ENCODE data around the gene PITPNM3. TPM values are rescaled to one million over a fixed set of nuclear protein-coding genes. Genes with fewer than 3 reads are reported as not detected.

PITPNM3 gene
- total RNA-seq, 2 experiments from 2014 or later, result 0.37 to 0.76 TPM

DNA sequence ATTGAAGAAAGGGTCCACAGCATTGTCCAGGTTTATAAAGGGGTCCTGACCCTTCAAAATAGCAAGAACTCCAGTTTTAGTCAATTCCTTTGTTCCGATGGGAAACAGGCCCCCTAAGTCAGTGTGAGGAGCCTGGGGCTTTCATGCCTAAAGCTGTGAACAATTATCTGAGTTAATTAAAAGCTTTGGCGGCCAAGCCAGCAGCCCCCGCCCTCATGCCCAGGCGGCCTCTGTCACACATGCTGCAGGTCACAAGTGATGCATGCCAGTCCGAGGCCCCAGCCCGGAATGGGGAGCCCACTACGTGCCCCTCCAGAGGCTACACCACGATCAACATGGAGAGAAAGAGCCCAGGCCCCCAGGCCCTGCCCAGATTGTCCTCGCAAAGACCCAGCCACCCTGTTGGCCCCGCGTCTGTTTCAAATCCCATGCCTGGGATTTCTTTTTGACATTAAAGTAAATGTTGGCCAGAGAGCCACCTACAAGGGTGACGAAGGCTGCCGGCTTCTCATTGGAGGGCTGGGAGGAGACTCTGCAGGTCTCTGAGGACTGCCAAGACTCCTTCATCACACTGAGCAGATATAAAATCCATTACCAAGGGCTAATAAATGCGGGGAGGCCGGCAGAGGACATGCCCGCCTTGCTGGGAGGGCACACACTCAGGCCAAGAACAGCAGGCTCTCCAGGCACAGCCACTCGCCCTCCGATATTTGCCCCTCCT is 14.5 kb upstream of the PITPNM3 start:
- Mint-ChIP-seq H3K36me3 (no peaks in the 10 kb centered on the region), H3K27me3 (no peaks in the 10 kb centered on the region), H3K27ac (no peak overlapping the region), H3K4me3 (no peak overlapping the region), H3K4me1 (peaks cover 11% of the 10 kb centered on the region), H3K9me3 (ENCODE audit: low read depth) (no peaks in the 10 kb centered on the region)
- DNase-seq (no peak), ATAC-seq (no peak)
- CTCF ChIA-PET, result no interaction called here

DNA sequence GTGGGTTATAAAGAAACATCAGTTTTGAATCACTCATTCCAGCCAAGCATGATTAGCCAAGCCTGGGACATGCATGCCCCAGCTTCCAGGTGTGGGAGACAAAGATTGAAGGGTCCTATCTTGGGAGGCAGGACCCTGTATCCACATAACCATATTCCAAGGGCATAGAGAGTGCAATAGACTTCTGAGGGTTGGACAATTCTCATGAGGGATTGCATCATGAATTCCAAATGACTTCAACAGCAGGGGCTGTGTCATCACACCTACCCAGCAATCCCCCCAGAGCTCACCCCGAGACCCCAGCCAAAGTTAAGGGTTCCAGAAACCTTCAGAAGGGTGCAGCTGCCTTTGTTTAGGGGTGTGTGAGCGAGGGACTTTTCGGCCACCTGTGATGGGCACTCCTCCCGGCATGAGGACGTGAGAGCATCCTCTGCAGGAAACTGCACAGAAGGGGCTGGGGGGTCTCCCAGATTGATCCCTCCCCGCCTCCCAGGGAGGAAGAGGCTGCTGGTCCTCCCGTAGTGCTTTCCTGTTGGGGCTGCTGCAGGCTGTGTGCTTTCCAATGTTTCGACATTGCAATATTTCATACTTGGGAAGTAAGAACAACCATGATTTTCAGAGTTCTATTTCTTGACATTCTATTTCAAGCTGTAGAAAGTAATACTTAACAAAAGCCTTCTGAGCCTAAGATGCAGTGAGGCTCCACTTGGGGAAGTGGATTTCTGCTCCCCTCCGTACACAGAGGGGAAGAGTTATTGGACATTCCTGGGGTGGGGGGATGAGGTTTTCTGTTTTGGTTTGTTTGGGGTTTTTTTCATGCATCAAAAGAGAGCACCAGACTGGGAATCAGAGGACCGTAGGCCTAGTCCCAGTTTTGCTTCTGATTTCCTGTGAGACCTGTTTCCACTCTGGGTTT is 13.3 kb upstream of the PITPNM3 start:
- H3K4me3 Mint-ChIP-seq, result no peak overlapping the region
- no peaks in the 10 kb centered on the region for H3K27me3 Mint-ChIP-seq
- DNase-seq (no peak), ATAC-seq (no peak)
- H3K4me1 Mint-ChIP-seq, result no peaks in the 10 kb centered on the region
- no peak overlapping the region for H3K27ac Mint-ChIP-seq
- H3K9me3 Mint-ChIP-seq (ENCODE audit: low read depth), result no peaks in the 10 kb centered on the region
- CTCF ChIA-PET, result no interaction called here
- H3K36me3 Mint-ChIP-seq, result no peaks in the 10 kb centered on the region

DNA sequence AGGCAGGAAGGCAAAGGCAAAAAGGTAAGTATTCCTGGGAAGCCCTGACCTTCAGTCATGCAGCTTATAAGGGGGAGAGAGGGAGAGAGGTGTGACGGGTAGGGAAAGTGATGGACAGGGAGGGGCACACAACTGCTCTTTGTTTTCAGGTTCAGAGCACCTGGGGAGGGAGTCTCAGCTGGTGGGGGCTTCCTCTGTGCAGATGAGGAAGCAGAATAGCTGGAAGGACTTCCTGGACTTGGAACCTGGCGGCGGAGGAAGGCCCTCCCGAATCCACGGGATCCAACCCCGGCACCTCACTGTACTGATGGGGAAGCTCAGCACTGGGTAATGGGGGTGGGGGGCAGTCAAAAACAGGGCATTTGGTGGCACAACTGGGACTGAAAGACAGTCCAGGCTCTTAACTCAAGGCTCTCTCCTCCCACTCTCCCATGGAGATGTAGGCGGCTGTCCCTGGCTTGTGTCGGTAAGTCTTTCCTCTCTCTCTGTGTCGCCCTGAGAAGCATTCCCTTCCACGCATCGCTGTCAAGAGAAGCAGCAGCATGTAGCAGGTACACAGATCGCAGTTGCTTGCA is 11.9 kb upstream of the PITPNM3 start:
- CTCF ChIA-PET, result no interaction called here
- Mint-ChIP-seq H3K27me3 (peaks cover 2% of the 10 kb centered on the region), H3K9me3 (ENCODE audit: low read depth) (no peaks in the 10 kb centered on the region), H3K27ac (no peak overlapping the region), H3K36me3 (no peaks in the 10 kb centered on the region), H3K4me1 (no peaks in the 10 kb centered on the region), H3K4me3 (no peak overlapping the region)
- DNase-seq, result no peak
- no peak for ATAC-seq

DNA sequence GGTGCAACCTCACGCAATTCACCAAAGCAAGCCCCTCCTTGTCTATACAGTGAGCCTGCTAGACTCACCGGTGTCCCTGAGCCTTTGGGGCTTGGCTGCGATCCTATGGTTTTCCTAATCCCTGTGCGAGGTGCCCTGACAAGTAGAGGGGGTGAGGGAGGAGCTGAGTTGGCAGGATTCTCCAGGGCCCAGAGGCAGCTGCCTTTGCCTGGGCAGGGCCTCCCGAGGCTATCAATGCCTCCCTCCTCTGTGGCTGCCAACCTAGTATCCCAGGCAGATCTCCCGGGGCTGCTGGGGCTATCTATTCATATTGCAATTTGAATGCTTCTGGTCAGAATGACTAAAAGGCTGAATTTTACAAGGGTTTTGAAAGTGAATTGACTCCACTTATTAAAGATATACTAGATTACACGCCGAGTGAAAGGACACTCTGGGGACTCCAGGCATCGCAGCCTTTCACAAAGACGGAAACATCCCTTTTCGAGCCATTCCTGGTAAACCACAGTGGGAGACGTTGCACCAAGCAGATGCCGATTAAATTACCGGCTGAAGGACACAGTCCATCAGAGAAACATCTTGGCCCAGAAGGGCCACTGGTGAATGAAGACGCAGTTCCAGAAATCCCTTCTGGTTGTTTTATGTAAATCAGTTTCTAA is 11.3 kb upstream of the PITPNM3 start:
- CTCF ChIA-PET, result no interaction called here
- peaks cover 2% of the 10 kb centered on the region for H3K27me3 Mint-ChIP-seq
- no peak overlapping the region for H3K4me3 Mint-ChIP-seq
- H3K36me3 Mint-ChIP-seq, result no peaks in the 10 kb centered on the region
- H3K9me3 Mint-ChIP-seq (ENCODE audit: low read depth), result no peaks in the 10 kb centered on the region
- H3K27ac Mint-ChIP-seq, result no peak overlapping the region
- ATAC-seq (no peak), DNase-seq (no peak)
- no peaks in the 10 kb centered on the region for H3K4me1 Mint-ChIP-seq

DNA sequence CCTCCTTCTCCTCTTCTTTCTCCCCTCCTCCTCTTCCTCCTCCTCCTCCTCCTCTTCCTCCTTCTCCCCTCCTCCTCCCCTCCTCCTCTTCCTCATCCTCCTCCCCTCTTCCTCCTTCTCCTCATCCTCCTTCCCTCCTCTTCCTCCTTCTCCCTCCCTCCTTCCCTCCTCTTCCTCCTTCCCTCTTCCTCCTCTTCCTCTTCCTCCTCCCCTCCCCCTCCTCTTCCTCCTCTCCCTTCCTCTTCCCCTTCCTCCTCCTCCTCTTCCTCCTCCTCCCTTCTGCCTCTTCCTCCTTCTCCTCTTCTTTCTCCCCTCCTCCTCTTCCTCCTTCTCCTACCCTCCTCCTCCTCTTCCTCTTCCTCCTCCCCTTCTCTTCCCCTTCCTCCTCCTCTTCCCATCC is 5.1 kb upstream of the PITPNM3 start:
- no peak overlapping the region for H3K4me3 Mint-ChIP-seq
- no peaks in the 10 kb centered on the region for H3K4me1 Mint-ChIP-seq
- no peak overlapping the region for H3K27ac Mint-ChIP-seq
- no peak for ATAC-seq
- no peak for DNase-seq
- peaks cover 29% of the 10 kb centered on the region for H3K27me3 Mint-ChIP-seq
- H3K9me3 Mint-ChIP-seq (ENCODE audit: low read depth), result no peaks in the 10 kb centered on the region
- CTCF ChIA-PET, result no interaction called here
- H3K36me3 Mint-ChIP-seq, result no peaks in the 10 kb centered on the region

DNA sequence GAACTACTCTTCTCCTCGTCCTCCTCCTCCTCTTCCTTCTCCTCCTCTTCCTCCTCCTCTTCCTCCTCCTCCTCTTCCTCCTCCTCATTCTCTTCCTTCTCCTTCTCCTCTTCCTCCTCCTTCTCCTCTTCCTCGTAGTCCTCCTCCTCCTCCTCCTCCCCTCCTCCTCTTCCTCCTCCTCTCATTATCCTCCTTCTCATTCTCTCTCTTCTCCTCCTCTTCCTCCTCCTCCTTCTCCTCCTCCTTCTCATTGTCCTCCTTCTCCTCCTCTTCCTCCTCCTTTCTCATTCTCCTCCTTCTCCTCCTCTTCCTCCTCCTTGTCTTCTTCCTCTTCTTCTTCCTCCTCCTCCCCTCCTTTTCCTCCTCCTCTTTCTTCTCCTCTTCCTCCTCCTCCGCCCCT is 4.1 kb upstream of the PITPNM3 start:
- Mint-ChIP-seq H3K27ac (no peak overlapping the region), H3K4me1 (peaks cover under 1% of the 10 kb centered on the region), H3K36me3 (no peaks in the 10 kb centered on the region), H3K4me3 (no peak overlapping the region), H3K27me3 (peaks cover 30% of the 10 kb centered on the region), H3K9me3 (ENCODE audit: low read depth) (no peaks in the 10 kb centered on the region)
- CTCF ChIA-PET, result interaction anchor here (1.0 kb wide), 1 partner anchor 89 kb away, joined by 3 read pairs; no protein-coding TSS in a partner anchor
- ATAC-seq (no peak), DNase-seq (no peak)

DNA sequence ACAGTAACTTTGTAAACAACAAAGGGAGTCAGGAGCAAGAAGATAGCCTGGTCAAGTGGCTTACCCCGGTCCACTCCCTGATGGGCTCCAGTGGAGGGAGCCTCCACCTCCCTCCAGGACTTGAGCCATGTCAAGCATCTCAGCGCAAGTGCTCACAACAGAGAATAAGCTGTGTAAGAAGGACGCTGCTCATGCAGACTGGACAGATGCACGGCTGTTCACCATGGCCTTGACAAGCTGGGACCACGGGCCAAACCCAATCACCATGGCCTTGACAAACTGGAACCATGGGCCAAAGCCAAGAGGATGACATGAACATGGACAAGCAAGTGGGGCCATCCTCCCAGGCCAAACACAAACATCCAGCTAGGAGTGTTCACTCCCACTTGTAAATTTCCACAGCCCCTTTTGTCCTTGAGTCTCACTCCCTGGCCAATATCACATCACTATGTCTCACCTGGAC is 3.4 kb upstream of the PITPNM3 start:
- H3K36me3 Mint-ChIP-seq, result no peaks in the 10 kb centered on the region
- no peak for ATAC-seq
- peaks cover 4% of the 10 kb centered on the region for H3K4me1 Mint-ChIP-seq
- H3K4me3 Mint-ChIP-seq, result no peak overlapping the region
- no peaks in the 10 kb centered on the region for H3K9me3 Mint-ChIP-seq (ENCODE audit: low read depth)
- CTCF ChIA-PET, result interaction anchor here (1.0 kb wide), 2 partner anchors 88 to 105 kb away, joined by 3 read pairs; no protein-coding TSS in a partner anchor
- no peak overlapping the region for H3K27ac Mint-ChIP-seq
- peaks cover 37% of the 10 kb centered on the region for H3K27me3 Mint-ChIP-seq
- DNase-seq, result no peak

DNA sequence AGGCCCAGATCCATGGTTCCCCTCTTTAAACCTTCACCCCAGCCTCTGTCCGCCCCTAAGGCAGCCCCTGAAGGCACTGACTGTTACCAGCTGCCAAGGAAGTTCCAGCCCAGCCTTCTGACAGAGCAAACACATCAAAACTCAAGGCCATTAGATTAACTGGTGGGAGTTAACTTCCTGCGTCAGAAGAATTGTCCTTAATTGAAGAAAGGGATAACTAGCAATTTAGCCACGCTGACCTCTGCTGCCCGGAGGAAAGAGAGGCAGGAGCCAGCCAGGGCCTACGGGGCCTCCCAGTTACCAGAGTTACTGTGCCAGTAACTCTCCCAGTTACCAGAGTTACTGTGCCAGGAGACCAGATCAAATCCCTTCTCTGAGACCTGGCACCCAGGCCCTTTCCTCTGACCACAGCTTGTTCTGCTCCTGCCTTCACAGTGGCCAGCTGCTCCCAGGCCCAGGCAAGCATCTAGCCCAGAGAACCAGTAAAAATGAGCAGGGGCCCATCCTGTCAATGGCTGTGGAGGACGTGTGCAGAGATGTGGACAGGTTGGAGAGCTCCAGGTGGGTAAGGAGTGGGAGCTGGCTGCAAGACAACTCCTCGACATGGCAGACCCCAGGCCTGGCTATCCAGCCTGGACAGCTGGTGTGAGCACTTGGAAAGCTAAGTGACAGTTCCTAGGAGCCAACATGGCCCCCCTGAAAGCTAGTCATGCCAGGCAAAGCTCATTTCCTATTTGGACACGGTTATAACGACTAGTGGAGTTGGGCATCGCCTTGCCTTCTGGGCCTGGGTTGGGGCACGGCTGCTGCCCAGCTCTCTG is 2.8 kb upstream of the PITPNM3 start:
- no peak for DNase-seq
- Mint-ChIP-seq H3K4me3 (no peak overlapping the region), H3K36me3 (no peaks in the 10 kb centered on the region), H3K27me3 (peaks cover 44% of the 10 kb centered on the region), H3K27ac (no peak overlapping the region), H3K9me3 (ENCODE audit: low read depth) (no peaks in the 10 kb centered on the region), H3K4me1 (peaks cover 4% of the 10 kb centered on the region)
- CTCF ChIA-PET, result interaction anchor here (1.0 kb wide), 1 partner anchor 104 kb away, joined by 3 read pairs; no protein-coding TSS in a partner anchor
- no peak for ATAC-seq

DNA sequence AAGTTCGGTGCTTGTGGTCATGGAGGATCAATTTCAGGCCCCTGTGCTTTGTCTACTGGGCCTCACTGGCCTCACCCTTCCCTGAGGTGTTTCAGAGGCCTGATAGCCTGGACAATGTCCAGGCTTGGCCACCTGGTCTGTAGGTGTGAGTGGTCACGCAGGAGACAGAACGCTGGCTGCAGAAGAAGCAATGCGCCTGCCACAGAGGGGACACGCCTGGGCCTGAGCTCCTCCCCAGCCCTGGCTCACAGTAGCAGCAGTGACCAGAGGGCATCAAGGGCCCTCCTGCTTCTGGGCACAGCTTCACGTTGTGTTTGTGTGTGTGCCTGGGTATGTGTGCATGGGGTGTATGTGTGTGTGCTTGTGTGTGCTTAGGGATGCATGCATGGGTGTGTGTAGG is 1.9 kb upstream of the PITPNM3 start:
- Mint-ChIP-seq H3K27me3 (peaks cover 50% of the 10 kb centered on the region), H3K9me3 (ENCODE audit: low read depth) (no peaks in the 10 kb centered on the region), H3K27ac (no peak overlapping the region), H3K4me1 (peaks cover 4% of the 10 kb centered on the region), H3K36me3 (no peaks in the 10 kb centered on the region), H3K4me3 (no peak overlapping the region)
- DNase-seq (no peak), ATAC-seq (no peak)
- CTCF ChIA-PET, result no interaction called here

DNA sequence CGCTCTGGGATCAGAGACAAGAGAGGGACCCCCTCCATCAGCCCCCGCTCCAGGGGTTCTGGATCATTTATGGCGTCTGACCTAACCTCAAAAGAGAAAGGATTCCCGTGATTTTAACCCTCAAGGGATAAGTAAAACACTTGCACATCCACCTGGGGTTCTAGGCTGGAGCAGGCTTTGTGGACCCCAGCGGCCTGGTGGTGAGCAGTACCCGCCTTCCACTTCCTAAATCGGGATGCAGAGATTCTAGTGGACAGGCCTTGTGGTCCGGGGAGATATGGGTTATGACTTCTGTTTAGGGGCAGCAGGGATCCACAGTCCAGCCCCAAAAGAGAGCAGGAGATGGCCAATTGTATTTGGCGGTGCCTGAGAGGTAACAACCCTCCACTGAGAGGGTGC is 684 bp upstream of the PITPNM3 start:
- Mint-ChIP-seq H3K4me3 (no peak overlapping the region), H3K27me3 (peaks cover 55% of the 10 kb centered on the region), H3K36me3 (no peaks in the 10 kb centered on the region), H3K4me1 (peaks cover 4% of the 10 kb centered on the region), H3K27ac (no peak overlapping the region), H3K9me3 (ENCODE audit: low read depth) (no peaks in the 10 kb centered on the region)
- no peak for ATAC-seq
- no peak for DNase-seq
- CTCF ChIA-PET, result no interaction called here

DNA sequence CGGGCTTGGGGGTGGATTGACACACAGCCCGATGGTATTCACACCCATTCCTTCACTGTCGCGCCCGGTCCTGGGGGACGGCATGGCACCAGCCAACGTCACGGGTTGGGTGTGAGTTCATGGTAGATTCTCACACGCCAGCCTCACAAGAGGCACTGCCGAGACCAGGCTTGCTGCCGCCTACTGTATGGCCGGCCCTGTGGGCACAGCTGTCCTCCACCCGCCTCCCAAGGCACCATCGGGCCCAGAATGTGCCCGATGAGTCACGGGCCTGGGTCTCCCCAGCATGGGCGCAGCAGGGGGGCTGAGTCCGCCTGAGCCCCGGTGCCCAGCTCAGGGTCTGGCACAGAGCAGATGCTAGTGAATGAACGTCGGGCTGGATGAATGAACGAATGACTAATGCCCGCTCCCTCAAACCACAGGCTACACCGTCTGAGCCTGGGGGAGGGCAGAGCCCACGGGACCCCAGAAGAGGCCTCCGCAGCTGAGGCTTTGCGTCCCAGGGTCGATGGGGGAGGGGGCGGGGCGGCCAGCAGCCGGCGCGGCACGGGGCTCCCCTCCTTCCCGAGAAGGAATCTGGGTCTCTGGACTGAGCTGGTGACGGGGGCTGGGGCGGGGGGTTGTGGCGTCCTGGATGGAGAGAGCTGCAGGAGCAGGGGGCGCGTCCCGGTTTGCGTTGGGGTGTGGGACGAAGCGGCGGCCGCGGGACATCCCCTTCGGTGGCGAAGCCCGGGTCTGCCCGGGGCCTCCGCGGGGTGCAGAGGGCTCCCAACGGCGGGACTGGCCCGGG is 829 bp downstream of the PITPNM3 start:
- H3K9me3 Mint-ChIP-seq (ENCODE audit: low read depth), result no peaks in the 10 kb centered on the region
- H3K27me3 Mint-ChIP-seq, result peaks cover 54% of the 10 kb centered on the region
- ATAC-seq, result no peak
- peaks cover 4% of the 10 kb centered on the region for H3K4me1 Mint-ChIP-seq
- H3K27ac Mint-ChIP-seq, result no peak overlapping the region
- no peak for DNase-seq
- no peak overlapping the region for H3K4me3 Mint-ChIP-seq
- H3K36me3 Mint-ChIP-seq, result no peaks in the 10 kb centered on the region
- CTCF ChIA-PET, result no interaction called here

DNA sequence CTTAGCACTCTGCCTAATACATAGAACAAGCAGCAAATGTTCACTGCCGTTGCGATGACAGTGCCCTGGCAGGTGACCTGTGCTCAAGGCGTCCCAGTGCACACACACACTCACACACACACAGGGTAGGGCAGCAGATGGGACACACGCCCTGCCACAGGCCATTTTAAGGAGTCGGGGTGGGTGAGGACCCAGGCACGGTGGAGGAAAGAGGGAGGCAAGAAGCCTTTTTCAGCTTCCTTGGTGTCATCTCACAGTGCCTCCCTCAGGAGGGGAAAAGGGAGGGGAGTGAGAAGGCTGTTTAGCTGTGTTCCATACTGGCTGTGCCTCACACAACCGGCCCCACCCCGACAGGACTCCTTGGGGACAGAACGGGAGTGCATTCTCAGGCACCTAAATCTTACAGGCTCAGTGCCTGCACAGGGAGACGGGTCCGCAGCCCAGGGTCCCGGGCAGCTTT is 1.5 kb downstream of the PITPNM3 start:
- H3K27ac Mint-ChIP-seq, result no peak overlapping the region
- H3K4me1 Mint-ChIP-seq, result peaks cover 4% of the 10 kb centered on the region
- ATAC-seq, result no peak
- DNase-seq, result no peak
- peaks cover 49% of the 10 kb centered on the region for H3K27me3 Mint-ChIP-seq
- no peaks in the 10 kb centered on the region for H3K36me3 Mint-ChIP-seq
- no peak overlapping the region for H3K4me3 Mint-ChIP-seq
- CTCF ChIA-PET, result no interaction called here
- H3K9me3 Mint-ChIP-seq (ENCODE audit: low read depth), result no peaks in the 10 kb centered on the region
